HCT116 (cell line): Measurements from ENCODE around the gene CR2. TPM values are rescaled to one million over a fixed set of nuclear protein-coding genes. Genes with fewer than 3 reads are reported as not detected.

Experiments
- ATAC-seq: fragments of 200-7000 bp; cut with Tn5 transposase; 2 replicates; pipeline ENCODE4 v1.9.1; 2020; ENCODE audit warnings: mild to moderate bottlenecking, moderate library complexity
- BruUV-seq: library from RNA; stranded (reverse); fragments of 400-500 nt; replicated peaks from 2 replicates; lab custom pipeline; 2021; lab: Mats Ljungman, UMichigan
- CTCF ChIA-PET: fragments of 300-600 bp; sonication (Branson Sonifier 250); formaldehyde crosslinking; loops from one replicate; lab custom pipeline; 2021; ENCODE audit warnings: antibody characterized with exemption; lab: Charles Lee
- POLR2A ChIA-PET: fragments of 300-600, 350-600 bp; sonication (Branson Sonifier 250); formaldehyde crosslinking; loops from one replicate; lab custom pipeline; 2021; ENCODE audit warnings: antibody characterized with exemption; lab: Charles Lee
- RAD21 ChIA-PET, 2 experiments: fragments of 300-600 bp; sonication (Branson Sonifier 250); formaldehyde crosslinking; loops; one replicate each; lab custom pipeline; 2023; ENCODE audit warnings: low total read pairs in 2 of 2; ENCODE audit not compliant: uncharacterized antibody in 2 of 2, unreplicated experiment in 2 of 2, low non-redundant PET in 1 of 2; lab: Charles Lee
- DNase-seq: peaks from one replicate; pipeline ENCODE4 v3.0.0-alpha.2; 2010; ENCODE audit warnings: low read depth, low spot score
- H2AFZ ChIP-seq: fragments of 200-600 bp; shearing (Covaris generic), sonication (generic); 2 replicates; pipeline ENCODE4 v1.6.1; 2017; ENCODE audit warnings: low read depth, mixed run types, mixed read lengths, antibody characterized with exemption, low read length; ENCODE audit not compliant: poor library complexity, severe bottlenecking
- H3K27ac ChIP-seq: 2 replicates; pipeline ENCODE4 v1.5.1; 2012; ENCODE audit warnings: low read depth, low read length
- H3K27me3 ChIP-seq: fragments of 200-600 bp; sonication (generic); 2 replicates; pipeline ENCODE4 v1.6.1; 2016; ENCODE audit warnings: mixed run types, low read length, mixed read lengths; ENCODE audit not compliant: insufficient read depth
- H3K36me3 ChIP-seq, 2 experiments: fragments of 200-500 bp in 1 of 2; fragments of 200-600 bp in 1 of 2; sonication (Bioruptor generic) in 1 of 2; sonication (generic) in 1 of 2; 2 replicates each; pipeline versions ENCODE4 v1.5.1 to v1.6.1; 2014 to 2016; ENCODE audit warnings: low read length in 2 of 2, inconsistent platforms in 1 of 2, mixed read lengths in 1 of 2, mixed run types in 1 of 2; ENCODE audit not compliant: insufficient read depth in 2 of 2, control insufficient read depth in 1 of 2
- H3K4me1 ChIP-seq, 2 experiments: fragments of 200-600 bp in 1 of 2; sonication (generic) in 1 of 2; 2 replicates each; pipeline versions ENCODE4 v1.5.1 to v1.6.1; 2012 to 2017; ENCODE audit warnings: low read length in 2 of 2, inconsistent platforms in 1 of 2, mild to moderate bottlenecking in 1 of 2, mixed read lengths in 1 of 2, mixed run types in 1 of 2, moderate library complexity in 1 of 2; ENCODE audit not compliant: insufficient read depth in 2 of 2, control insufficient read depth in 1 of 2
- H3K4me2 ChIP-seq: fragments of 200-600 bp; sonication (generic); 2 replicates; pipeline ENCODE4 v1.6.1; 2017; ENCODE audit warnings: mixed run types, low read length, mixed read lengths
- H3K4me3 ChIP-seq, 2 experiments: fragments of 200-600 bp in 1 of 2; sonication (generic) in 1 of 2; replicated peaks in 1 of 2; 2 replicates each; pipeline ENCODE4 v1.5.1; 2011 to 2016; ENCODE audit warnings: low read length in 2 of 2, control low read depth in 1 of 2, low read depth in 1 of 2, mild to moderate bottlenecking in 1 of 2, mixed read lengths in 1 of 2, mixed run types in 1 of 2
- H3K79me2 ChIP-seq: fragments of 200-600 bp; sonication (generic); 2 replicates; pipeline ENCODE4 v1.6.1; 2017; ENCODE audit warnings: mild to moderate bottlenecking, mixed run types, low read length, moderate library complexity, mixed read lengths; ENCODE audit not compliant: insufficient read depth
- H3K9ac ChIP-seq: fragments of 200-600 bp; sonication (generic); 2 replicates; pipeline ENCODE4 v1.6.1; 2016; ENCODE audit warnings: low read length, mixed read lengths
- H3K9me2 ChIP-seq: fragments of 200-600 bp; sonication (generic), shearing (Covaris generic); 2 replicates; pipeline ENCODE4 v1.6.1; 2017; ENCODE audit warnings: mixed run types, mild to moderate bottlenecking, moderate library complexity; ENCODE audit not compliant: insufficient read depth
- H3K9me3 ChIP-seq, 2 experiments: fragments of 200-500 bp in 1 of 2; fragments of 200-600 bp in 1 of 2; sonication (Bioruptor generic) in 1 of 2; sonication (generic) in 1 of 2; 2 replicates each; pipeline ENCODE4 v1.6.1; 2014 to 2017; ENCODE audit warnings: low read length in 2 of 2, mixed read lengths in 2 of 2, inconsistent platforms in 1 of 2, low read depth in 1 of 2, mild to moderate bottlenecking in 1 of 2, mixed run types in 1 of 2, moderate library complexity in 1 of 2; ENCODE audit not compliant: control insufficient read depth in 1 of 2, insufficient read depth in 1 of 2
- H4K20me1 ChIP-seq: fragments of 200-600 bp; sonication (generic), shearing (Covaris generic); 2 replicates; pipeline ENCODE4 v1.6.1; 2017; ENCODE audit warnings: mixed run types, mild to moderate bottlenecking, moderate library complexity; ENCODE audit not compliant: insufficient read depth
- CBX3 ChIP-seq: IDR thresholded peaks from 2 replicates; pipeline ENCODE4 v1.6.1; 2012; ENCODE audit warnings: low read depth
- CEBPB ChIP-seq: IDR thresholded peaks from 2 replicates; pipeline ENCODE4 v1.6.1; 2012; ENCODE audit warnings: low read depth
- CTCF ChIP-seq, 3 experiments: fragments of 200-600 bp in 1 of 3; sonication (generic) in 1 of 3; IDR thresholded peaks in 2 of 3; conservative IDR thresholded peaks in 1 of 3; 2 replicates each; pipeline ENCODE4 v1.5.1; 2012 to 2017; ENCODE audit warnings: low read depth in 2 of 3, low read length in 2 of 3, antibody characterized with exemption in 1 of 3, borderline replicate concordance in 1 of 3, control low read depth in 1 of 3, mild to moderate bottlenecking in 1 of 3, mixed read lengths in 1 of 3, mixed run types in 1 of 3, moderate library complexity in 1 of 3; ENCODE audit not compliant: insufficient read depth in 1 of 3
- EZH2 ChIP-seq: fragments of 200-600 bp; sonication (generic); IDR thresholded peaks from 2 replicates; pipeline ENCODE4 v1.6.1; 2017; ENCODE audit warnings: antibody characterized with exemption, mixed run types
- MAX ChIP-seq: IDR thresholded peaks from 2 replicates; pipeline ENCODE4 v1.6.1; 2012
- POLR2A ChIP-seq: IDR thresholded peaks from 2 replicates; pipeline ENCODE4 v1.7.0; 2011; ENCODE audit warnings: borderline replicate concordance; ENCODE audit not compliant: insufficient read depth, insufficient read length; ENCODE audit errors: extremely low read depth
- POLR2AphosphoS5 ChIP-seq: IDR thresholded peaks from 2 replicates; pipeline ENCODE4 v1.6.1; 2011; ENCODE audit warnings: mild to moderate bottlenecking, low read depth, low read length, moderate library complexity
- RAD21 ChIP-seq: IDR thresholded peaks from 2 replicates; pipeline ENCODE4 v1.6.1; 2012; ENCODE audit warnings: low read depth, mild to moderate bottlenecking
- REST ChIP-seq: IDR thresholded peaks from 2 replicates; pipeline ENCODE4 v1.6.1; 2012; ENCODE audit warnings: low read depth
- SIN3A ChIP-seq: IDR thresholded peaks from 2 replicates; pipeline ENCODE4 v1.6.1; 2012; ENCODE audit warnings: low read depth
- SP1 ChIP-seq: IDR thresholded peaks from 2 replicates; pipeline ENCODE4 v1.6.1; 2012; ENCODE audit warnings: low read depth
- SRF ChIP-seq: IDR thresholded peaks from 2 replicates; pipeline ENCODE4 v1.6.1; 2012; ENCODE audit warnings: low read depth
- ZFX ChIP-seq: fragments of 450-650 bp; IDR thresholded peaks from 2 replicates; pipeline ENCODE4 v1.6.1; 2017
- ZNF274 ChIP-seq: fragments of 200-500 bp; sonication (Bioruptor generic); IDR thresholded peaks from 2 replicates; pipeline ENCODE4 v1.6.1; 2014; ENCODE audit warnings: mild to moderate bottlenecking, low read depth, low read length, inconsistent platforms
- intact Hi-C: fragments of 100-400 bp; cut with micrococcal nuclease; formaldehyde crosslinking; loops from 2 replicates; pipeline ENCODE4 v1.10.0; 2022
- total RNA-seq: library from RNA; stranded (reverse); gene quantifications from one replicate; pipeline ENCODE4 v1.2.1, GENCODE V29; 2021; ENCODE audit not compliant: unreplicated experiment

CR2 gene
- total RNA-seq, 1 experiment from 2014 or later = 4.0 TPM

- Histone ChIP-seq H3K79me2 (no peaks in the 10 kb centered on the region), H4K20me1 (no peaks in the 10 kb centered on the region)
- TF ChIP-seq ZFX (no peak), POLR2A (no peak), REST (no peak), SP1 (no peak), ZNF274 (no peak), RAD21 (no peak), CBX3 (no peak), MAX (no peak), CEBPB (no peak), SRF (no peak), POLR2AphosphoS5 (no peak), EZH2 (no peak), SIN3A (no peak), CTCF (IDR thresholded peaks at IDR 0.05 in 2 of 3, conservative IDR thresholded peaks at IDR 0.05 in 1 of 3; ENCODE audit: borderline replicate concordance in 1 of 3, insufficient read depth in 1 of 3, low read depth in 2 of 3, low read length in 2 of 3) (no peak)
- TF ChIP-seq, all 23 proteins: peak for 0
- H3K9ac ChIP-seq = no peak overlapping the region
- no peak overlapping the region for H3K27ac ChIP-seq
- RAD21 ChIA-PET = no interaction called here
- ATAC-seq (no peak), DNase-seq (no peak)
- no peak overlapping the region for H3K4me3 ChIP-seq
- peaks cover 5% of the 10 kb centered on the region; the same call in 1 of the 2 replicates for H3K27me3 ChIP-seq
- POLR2A ChIA-PET = no interaction called here
- H3K4me2 ChIP-seq = no peak overlapping the region
- no peaks in the 10 kb centered on the region for H3K9me2 ChIP-seq
- no peaks in the 10 kb centered on the region for H3K9me3 ChIP-seq
- intact Hi-C loops = no loop called here
- CTCF ChIA-PET = interaction anchor here (0.9 to 3.3 kb wide), 3 partner anchors 171 to 592 kb away, joined by 3 to 33 read pairs (median 3); no protein-coding TSS in a partner anchor
- H3K36me3 ChIP-seq = no peaks in the 10 kb centered on the region
- no peak overlapping the region for H2AFZ ChIP-seq
- no TSS peak for BruUV-seq
- no peaks in the 10 kb centered on the region for H3K4me1 ChIP-seq
Measured at GRCh38 chr1:207501071-207501470, 46.9 kb downstream of the CR2 start.
